WTC11 (cell line): ENCODE data around the gene GATD1. TPM values are rescaled to one million over a fixed set of nuclear protein-coding genes. Genes with fewer than 3 reads are reported as not detected.
A peak's percentile ranks its signal among the peaks of the same experiment; 100 is the strongest.

Source experiments
- ATAC-seq: fragments of 200-7000 bp; cut with Tn5 transposase; 2 replicates; pipeline ENCODE4 v1.10.0; 2021; ENCODE audit warnings: mild to moderate bottlenecking, moderate library complexity
- CTCF ChIA-PET: fragments of 300-600 bp; sonication (Branson Sonifier 250); formaldehyde crosslinking; loops from one replicate; lab custom pipeline; 2021; ENCODE audit warnings: antibody characterized with exemption; lab: Charles Lee
- POLR2A ChIA-PET: fragments of 350-600 bp; sonication (Branson Sonifier 250); formaldehyde crosslinking; loops from one replicate; lab custom pipeline; 2021; ENCODE audit warnings: antibody characterized with exemption; lab: Charles Lee
- DNase-seq: peaks from one replicate; pipeline ENCODE4 v3.0.0; 2021; ENCODE audit warnings: low spot score
- H3K27ac Mint-ChIP-seq: 2 replicates; pipeline ENCODE4 v1.8.0; 2021; ENCODE audit warnings: mixed read lengths
- H3K27me3 Mint-ChIP-seq: 2 replicates; pipeline ENCODE4 v1.8.0; 2021; ENCODE audit warnings: low read depth, mild to moderate bottlenecking, moderate library complexity, mixed read lengths
- H3K36me3 Mint-ChIP-seq: 2 replicates; pipeline ENCODE4 v1.8.0; 2021; ENCODE audit warnings: mixed read lengths
- H3K4me1 Mint-ChIP-seq: 2 replicates; pipeline ENCODE4 v1.8.0; 2022; ENCODE audit warnings: mixed read lengths
- H3K4me3 Mint-ChIP-seq: 2 replicates; pipeline ENCODE4 v1.8.0; 2021; ENCODE audit warnings: mild to moderate bottlenecking, moderate library complexity, mixed read lengths
- H3K9me3 Mint-ChIP-seq: 2 replicates; pipeline ENCODE4 v1.8.0; 2021; ENCODE audit warnings: mixed read lengths
- ELF4 ChIP-seq: sonication (generic); formaldehyde crosslinking; IDR thresholded peaks from 2 replicates; pipeline ENCODE4 v1.8.1; 2022; ENCODE audit warnings: low read depth, mild to moderate bottlenecking, moderate library complexity, missing genetic modification reagents
- ETV6 ChIP-seq: sonication (generic); formaldehyde crosslinking; IDR thresholded peaks from 2 replicates; pipeline ENCODE4 v1.8.1; 2022; ENCODE audit warnings: mild to moderate bottlenecking, missing genetic modification reagents
- FOXK1 ChIP-seq: sonication (generic); formaldehyde crosslinking; IDR thresholded peaks from 2 replicates; pipeline ENCODE4 v1.8.0; 2022; ENCODE audit warnings: mild to moderate bottlenecking, moderate library complexity, missing genetic modification reagents
- FOXP1 ChIP-seq: sonication (generic); formaldehyde crosslinking; IDR thresholded peaks from 2 replicates; pipeline ENCODE4 v1.8.0; 2022; ENCODE audit warnings: missing genetic modification reagents, mild to moderate bottlenecking, moderate library complexity, borderline replicate concordance
- GTF2I ChIP-seq: fragments of 250-450 bp; sonication (Bioruptor Pico); conservative IDR thresholded peaks from 2 replicates; pipeline ENCODE4 v1.4.0; 2021; ENCODE audit warnings: mild to moderate bottlenecking
- IRF2 ChIP-seq: sonication (generic); formaldehyde crosslinking; IDR thresholded peaks from 2 replicates; pipeline ENCODE4 v1.8.0; 2022; ENCODE audit warnings: low read depth, missing genetic modification reagents, borderline replicate concordance
- NFE2L1 ChIP-seq: sonication (generic); formaldehyde crosslinking; IDR thresholded peaks from 2 replicates; pipeline ENCODE4 v1.8.1; 2023; ENCODE audit warnings: missing genetic modification reagents
- NR3C1 ChIP-seq: sonication (generic); formaldehyde crosslinking; conservative IDR thresholded peaks from 2 replicates; pipeline ENCODE4 v1.8.1; 2023; ENCODE audit warnings: low read depth, mild to moderate bottlenecking, missing genetic modification reagents
- OVOL2 ChIP-seq: fragments of 250-450 bp; sonication (Bioruptor Pico); IDR thresholded peaks from 2 replicates; pipeline ENCODE4 v1.9.0; 2021; ENCODE audit warnings: mild to moderate bottlenecking, borderline replicate concordance
- PRRX2 ChIP-seq: fragments of 250-450 bp; sonication (Bioruptor Pico); IDR thresholded peaks from 2 replicates; pipeline ENCODE4 v1.8.0; 2021; ENCODE audit warnings: mild to moderate bottlenecking
- SMAD3 ChIP-seq: sonication (generic); formaldehyde crosslinking; IDR thresholded peaks from 2 replicates; pipeline ENCODE4 v1.8.0; 2022; ENCODE audit warnings: missing genetic modification reagents, mild to moderate bottlenecking, borderline replicate concordance
- SMAD4 ChIP-seq: sonication (generic); formaldehyde crosslinking; IDR thresholded peaks from 2 replicates; pipeline ENCODE4 v1.8.0; 2022; ENCODE audit warnings: mild to moderate bottlenecking, missing genetic modification reagents
- TP53 ChIP-seq: sonication (generic); formaldehyde crosslinking; IDR thresholded peaks from 2 replicates; pipeline ENCODE4 v1.8.1; 2023; ENCODE audit warnings: mild to moderate bottlenecking, missing genetic modification reagents
- ZNF232 ChIP-seq: sonication (generic); formaldehyde crosslinking; IDR thresholded peaks from 2 replicates; pipeline ENCODE4 v1.8.0; 2022; ENCODE audit warnings: mild to moderate bottlenecking, missing genetic modification reagents
- ZNF416 ChIP-seq: fragments of 250-450 bp; sonication (Bioruptor Pico); IDR thresholded peaks from 2 replicates; pipeline ENCODE4 v1.9.0; 2021; ENCODE audit warnings: mild to moderate bottlenecking, inconsistent platforms
- total RNA-seq: library from RNA; stranded (reverse); gene quantifications from 3 replicates; pipeline ENCODE4 v1.2.3, GENCODE V29; 2021
- TF ChIP-seq, protein P1 (sequence below): fragments of 250-450 bp; sonication (Bioruptor Pico); IDR thresholded peaks from 2 replicates; pipeline ENCODE4 v1.9.0; 2021; ENCODE audit warnings: mild to moderate bottlenecking, borderline replicate concordance
- TF ChIP-seq, protein P2 (sequence below): sonication (generic); formaldehyde crosslinking; IDR thresholded peaks from 2 replicates; pipeline ENCODE4 v1.8.1; 2023; ENCODE audit warnings: mild to moderate bottlenecking, missing genetic modification reagents
- TF ChIP-seq, protein P3 (sequence below): sonication (generic); formaldehyde crosslinking; IDR thresholded peaks from 2 replicates; pipeline ENCODE4 v1.8.1; 2022; ENCODE audit warnings: low read depth, missing genetic modification reagents, borderline replicate concordance
- TF ChIP-seq, protein P4 (sequence below): sonication (generic); formaldehyde crosslinking; IDR thresholded peaks from 2 replicates; pipeline ENCODE4 v1.8.0; 2022; ENCODE audit warnings: mild to moderate bottlenecking, missing genetic modification reagents
- TF ChIP-seq, protein P5 (sequence below): sonication (generic); formaldehyde crosslinking; IDR thresholded peaks from 2 replicates; pipeline ENCODE4 v1.8.1; 2022; ENCODE audit warnings: low read depth, mild to moderate bottlenecking, moderate library complexity, missing genetic modification reagents, borderline replicate concordance
- TF ChIP-seq, protein P6 (sequence below): sonication (generic); formaldehyde crosslinking; IDR thresholded peaks from 2 replicates; pipeline ENCODE4 v1.8.1; 2022; ENCODE audit warnings: mild to moderate bottlenecking, missing genetic modification reagents, moderate library complexity, borderline replicate concordance

GATD1 gene
- total RNA-seq, 1 experiment from 2014 or later = 87.6 TPM

DNA sequence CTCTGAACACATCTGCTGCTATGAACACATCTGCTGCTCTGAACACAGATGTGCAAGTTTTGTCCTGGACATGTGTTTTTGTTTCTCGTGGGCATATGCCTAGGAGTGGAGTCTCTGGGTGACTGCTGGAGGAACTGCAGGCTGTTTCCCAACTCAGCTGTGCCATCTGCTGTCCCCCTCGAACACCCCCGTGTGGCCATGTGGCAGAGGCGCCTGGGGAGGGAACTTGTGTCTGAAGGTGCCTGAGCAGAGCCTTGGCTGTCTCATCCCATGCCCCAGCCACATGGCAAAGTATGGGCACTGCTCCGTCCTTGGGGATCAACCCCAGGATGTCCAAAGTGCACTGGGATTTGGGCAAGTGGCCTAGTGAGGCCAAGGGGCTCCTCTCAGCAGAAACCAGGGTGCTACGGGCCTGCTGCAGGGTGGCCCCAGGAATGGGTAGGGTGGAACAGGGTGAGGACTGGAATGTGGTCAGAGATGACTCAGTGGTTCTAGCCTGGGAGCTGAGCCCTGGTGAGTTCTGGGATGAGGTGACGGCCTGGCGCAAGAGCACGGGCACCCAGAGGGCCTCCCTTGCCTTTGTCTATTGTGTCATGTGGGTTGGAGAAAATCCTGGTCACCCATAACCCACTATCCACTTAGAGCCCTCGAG, 14.7 kb downstream of the GATD1 start (continued):
- TF ChIP-seq SMAD3 (CRISPR knock-in tag) (peak; percentile 19; the same call in 1 of the 2 replicates), ZNF232 (CRISPR knock-in tag) (0 out of 2 replicates have a peak, but pooled peaks have one; percentile 55), ETV6 (CRISPR knock-in tag) (no peak), NFE2L1 (CRISPR knock-in tag) (0 out of 2 replicates have a peak, but pooled peaks have one; percentile 24)

DNA sequence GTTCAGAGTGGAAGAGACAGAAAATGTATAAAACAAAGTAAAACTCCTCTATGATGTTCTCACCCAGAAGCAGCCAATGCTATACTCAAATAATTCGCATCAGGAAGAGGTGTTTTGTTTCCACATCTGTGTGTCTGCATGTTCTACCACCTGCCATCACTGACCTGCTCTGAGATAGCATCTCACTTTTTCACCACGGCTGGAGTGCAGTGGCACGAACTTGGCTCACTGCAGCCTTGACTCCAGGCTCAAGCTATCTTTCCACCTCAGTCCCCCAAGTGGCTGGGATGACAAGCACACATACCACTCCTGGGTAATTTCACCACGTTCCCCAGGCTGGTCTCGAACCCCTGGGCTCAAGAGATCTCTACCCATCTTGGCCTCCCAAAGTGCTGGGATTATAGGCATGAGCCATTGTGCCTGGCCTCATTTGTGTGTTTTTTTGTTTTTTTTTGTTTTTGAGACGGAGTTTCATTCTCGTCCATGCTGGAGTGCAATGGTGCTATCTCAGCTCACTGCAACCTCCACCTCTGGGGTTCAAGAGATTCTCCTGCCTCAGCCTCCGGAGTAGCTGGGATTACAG, 15.7 kb downstream of the GATD1 start:
- DNase-seq (no peak), ATAC-seq (no peak)
- Mint-ChIP-seq H3K27ac (0 out of 2 replicates have a peak overlapping the region, but pooled peaks have one; percentile 41), H3K27me3 (no peaks in the 10 kb centered on the region), H3K4me1 (peaks cover 12% of the 10 kb centered on the region)
- CTCF ChIA-PET = interaction anchor here (0.6 to 7.1 kb wide), 6 partner anchors 12 to 35 kb away, joined by 3 to 94 read pairs (median 4); partner anchors contain the start of gene TALDO1
- TF ChIP-seq GTF2I (CRISPR knock-in tag) = no peak
- TF ChIP-seq, protein P1, sequence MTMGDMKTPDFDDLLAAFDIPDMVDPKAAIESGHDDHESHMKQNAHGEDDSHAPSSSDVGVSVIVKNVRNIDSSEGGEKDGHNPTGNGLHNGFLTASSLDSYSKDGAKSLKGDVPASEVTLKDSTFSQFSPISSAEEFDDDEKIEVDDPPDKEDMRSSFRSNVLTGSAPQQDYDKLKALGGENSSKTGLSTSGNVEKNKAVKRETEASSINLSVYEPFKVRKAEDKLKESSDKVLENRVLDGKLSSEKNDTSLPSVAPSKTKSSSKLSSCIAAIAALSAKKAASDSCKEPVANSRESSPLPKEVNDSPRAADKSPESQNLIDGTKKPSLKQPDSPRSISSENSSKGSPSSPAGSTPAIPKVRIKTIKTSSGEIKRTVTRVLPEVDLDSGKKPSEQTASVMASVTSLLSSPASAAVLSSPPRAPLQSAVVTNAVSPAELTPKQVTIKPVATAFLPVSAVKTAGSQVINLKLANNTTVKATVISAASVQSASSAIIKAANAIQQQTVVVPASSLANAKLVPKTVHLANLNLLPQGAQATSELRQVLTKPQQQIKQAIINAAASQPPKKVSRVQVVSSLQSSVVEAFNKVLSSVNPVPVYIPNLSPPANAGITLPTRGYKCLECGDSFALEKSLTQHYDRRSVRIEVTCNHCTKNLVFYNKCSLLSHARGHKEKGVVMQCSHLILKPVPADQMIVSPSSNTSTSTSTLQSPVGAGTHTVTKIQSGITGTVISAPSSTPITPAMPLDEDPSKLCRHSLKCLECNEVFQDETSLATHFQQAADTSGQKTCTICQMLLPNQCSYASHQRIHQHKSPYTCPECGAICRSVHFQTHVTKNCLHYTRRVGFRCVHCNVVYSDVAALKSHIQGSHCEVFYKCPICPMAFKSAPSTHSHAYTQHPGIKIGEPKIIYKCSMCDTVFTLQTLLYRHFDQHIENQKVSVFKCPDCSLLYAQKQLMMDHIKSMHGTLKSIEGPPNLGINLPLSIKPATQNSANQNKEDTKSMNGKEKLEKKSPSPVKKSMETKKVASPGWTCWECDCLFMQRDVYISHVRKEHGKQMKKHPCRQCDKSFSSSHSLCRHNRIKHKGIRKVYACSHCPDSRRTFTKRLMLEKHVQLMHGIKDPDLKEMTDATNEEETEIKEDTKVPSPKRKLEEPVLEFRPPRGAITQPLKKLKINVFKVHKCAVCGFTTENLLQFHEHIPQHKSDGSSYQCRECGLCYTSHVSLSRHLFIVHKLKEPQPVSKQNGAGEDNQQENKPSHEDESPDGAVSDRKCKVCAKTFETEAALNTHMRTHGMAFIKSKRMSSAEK (CRISPR knock-in tag) = no peak
- no peak for TF ChIP-seq NR3C1 (CRISPR knock-in tag)
- TF ChIP-seq, all 79 proteins: peak for 0
- POLR2A ChIA-PET = interaction anchor here (0.6 kb wide), 1 partner anchor 384 kb away, joined by 4 read pairs; no protein-coding TSS in a partner anchor
- Mint-ChIP-seq H3K4me3 (no peak overlapping the region), H3K36me3 (peaks cover 52% of the 10 kb centered on the region), H3K9me3 (no peaks in the 10 kb centered on the region)

DNA sequence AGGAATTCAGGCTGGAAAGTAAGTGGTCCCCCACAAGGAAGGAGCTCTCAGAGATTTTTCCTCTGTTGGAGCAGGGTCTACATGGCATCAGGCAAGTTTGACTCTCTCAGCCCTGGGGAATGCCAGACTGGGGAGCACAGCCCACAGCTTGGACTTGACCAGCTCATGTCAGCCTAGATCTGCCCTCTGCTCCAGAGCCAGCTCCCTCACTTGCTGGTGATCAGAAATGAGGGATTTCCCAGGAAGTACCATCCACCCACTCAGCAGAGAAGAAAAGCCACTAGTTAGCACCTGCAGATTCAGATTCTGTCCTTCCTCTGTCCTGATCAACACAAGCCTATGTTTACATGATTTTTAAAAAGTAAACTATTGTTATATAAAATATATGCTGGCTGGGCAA, 17.1 kb downstream of the GATD1 start:
- Mint-ChIP-seq H3K36me3 (peaks cover 57% of the 10 kb centered on the region), H3K4me3 (no peak overlapping the region), H3K27ac (no peak overlapping the region), H3K27me3 (no peaks in the 10 kb centered on the region), H3K4me1 (peaks cover 14% of the 10 kb centered on the region), H3K9me3 (no peaks in the 10 kb centered on the region)
- DNase-seq = no peak
- ATAC-seq = no peak
- ChIA-PET CTCF (no interaction called here), POLR2A (interaction anchor here (1.2 kb wide), 1 partner anchor 315 kb away, joined by 8 read pairs; no protein-coding TSS in a partner anchor)
- TF ChIP-seq SMAD4 (CRISPR knock-in tag) (no peak), GTF2I (CRISPR knock-in tag) (no peak), FOXK1 (no peak), TP53 (CRISPR knock-in tag) (no peak), FOXP1 (CRISPR knock-in tag) (no peak), PRRX2 (CRISPR knock-in tag) (no peak), IRF2 (no peak), OVOL2 (CRISPR knock-in tag) (no peak), ZNF416 (CRISPR knock-in tag) (no peak), ELF4 (CRISPR knock-in tag) (no peak)
- TF ChIP-seq, protein P2, sequence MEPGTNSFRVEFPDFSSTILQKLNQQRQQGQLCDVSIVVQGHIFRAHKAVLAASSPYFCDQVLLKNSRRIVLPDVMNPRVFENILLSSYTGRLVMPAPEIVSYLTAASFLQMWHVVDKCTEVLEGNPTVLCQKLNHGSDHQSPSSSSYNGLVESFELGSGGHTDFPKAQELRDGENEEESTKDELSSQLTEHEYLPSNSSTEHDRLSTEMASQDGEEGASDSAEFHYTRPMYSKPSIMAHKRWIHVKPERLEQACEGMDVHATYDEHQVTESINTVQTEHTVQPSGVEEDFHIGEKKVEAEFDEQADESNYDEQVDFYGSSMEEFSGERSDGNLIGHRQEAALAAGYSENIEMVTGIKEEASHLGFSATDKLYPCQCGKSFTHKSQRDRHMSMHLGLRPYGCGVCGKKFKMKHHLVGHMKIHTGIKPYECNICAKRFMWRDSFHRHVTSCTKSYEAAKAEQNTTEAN (CRISPR knock-in tag) = no peak
- TF ChIP-seq, protein P3, sequence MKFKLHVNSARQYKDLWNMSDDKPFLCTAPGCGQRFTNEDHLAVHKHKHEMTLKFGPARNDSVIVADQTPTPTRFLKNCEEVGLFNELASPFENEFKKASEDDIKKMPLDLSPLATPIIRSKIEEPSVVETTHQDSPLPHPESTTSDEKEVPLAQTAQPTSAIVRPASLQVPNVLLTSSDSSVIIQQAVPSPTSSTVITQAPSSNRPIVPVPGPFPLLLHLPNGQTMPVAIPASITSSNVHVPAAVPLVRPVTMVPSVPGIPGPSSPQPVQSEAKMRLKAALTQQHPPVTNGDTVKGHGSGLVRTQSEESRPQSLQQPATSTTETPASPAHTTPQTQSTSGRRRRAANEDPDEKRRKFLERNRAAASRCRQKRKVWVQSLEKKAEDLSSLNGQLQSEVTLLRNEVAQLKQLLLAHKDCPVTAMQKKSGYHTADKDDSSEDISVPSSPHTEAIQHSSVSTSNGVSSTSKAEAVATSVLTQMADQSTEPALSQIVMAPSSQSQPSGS = no peak
- TF ChIP-seq, protein P4, sequence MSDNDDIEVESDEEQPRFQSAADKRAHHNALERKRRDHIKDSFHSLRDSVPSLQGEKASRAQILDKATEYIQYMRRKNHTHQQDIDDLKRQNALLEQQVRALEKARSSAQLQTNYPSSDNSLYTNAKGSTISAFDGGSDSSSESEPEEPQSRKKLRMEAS (CRISPR knock-in tag) = no peak
- TF ChIP-seq, protein P5, sequence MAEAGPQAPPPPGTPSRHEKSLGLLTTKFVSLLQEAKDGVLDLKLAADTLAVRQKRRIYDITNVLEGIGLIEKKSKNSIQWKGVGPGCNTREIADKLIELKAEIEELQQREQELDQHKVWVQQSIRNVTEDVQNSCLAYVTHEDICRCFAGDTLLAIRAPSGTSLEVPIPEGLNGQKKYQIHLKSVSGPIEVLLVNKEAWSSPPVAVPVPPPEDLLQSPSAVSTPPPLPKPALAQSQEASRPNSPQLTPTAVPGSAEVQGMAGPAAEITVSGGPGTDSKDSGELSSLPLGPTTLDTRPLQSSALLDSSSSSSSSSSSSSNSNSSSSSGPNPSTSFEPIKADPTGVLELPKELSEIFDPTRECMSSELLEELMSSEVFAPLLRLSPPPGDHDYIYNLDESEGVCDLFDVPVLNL (CRISPR knock-in tag) = no peak
- TF ChIP-seq, protein P6, sequence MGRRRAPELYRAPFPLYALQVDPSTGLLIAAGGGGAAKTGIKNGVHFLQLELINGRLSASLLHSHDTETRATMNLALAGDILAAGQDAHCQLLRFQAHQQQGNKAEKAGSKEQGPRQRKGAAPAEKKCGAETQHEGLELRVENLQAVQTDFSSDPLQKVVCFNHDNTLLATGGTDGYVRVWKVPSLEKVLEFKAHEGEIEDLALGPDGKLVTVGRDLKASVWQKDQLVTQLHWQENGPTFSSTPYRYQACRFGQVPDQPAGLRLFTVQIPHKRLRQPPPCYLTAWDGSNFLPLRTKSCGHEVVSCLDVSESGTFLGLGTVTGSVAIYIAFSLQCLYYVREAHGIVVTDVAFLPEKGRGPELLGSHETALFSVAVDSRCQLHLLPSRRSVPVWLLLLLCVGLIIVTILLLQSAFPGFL = no peak
